OCI-LY7 (cell line): Measurements from ENCODE around the gene SLC29A2.
"Not testable (repeated sequence)": the region's sequence is repeated elsewhere in the genome, so short reads cannot be mapped to it uniquely, and the experiment has no call there.

Source experiments
- EZH2phosphoT487 ChIP-seq: fragments of 200-600 bp; sonication (generic); IDR thresholded peaks from 2 replicates; pipeline ENCODE4 v1.6.1; 2018; ENCODE audit warnings: low read depth, borderline replicate concordance, mild to moderate bottlenecking, mixed run types, antibody characterized with exemption, low read length, moderate library complexity, mixed read lengths
- TF ChIP-seq, protein P1 (sequence below): fragments of 200-600 bp; sonication (generic); conservative IDR thresholded peaks from 2 replicates; pipeline ENCODE4 v1.5.1; 2014; ENCODE audit warnings: mild to moderate bottlenecking, antibody characterized with exemption, low read length, moderate library complexity, mixed read lengths

DNA sequence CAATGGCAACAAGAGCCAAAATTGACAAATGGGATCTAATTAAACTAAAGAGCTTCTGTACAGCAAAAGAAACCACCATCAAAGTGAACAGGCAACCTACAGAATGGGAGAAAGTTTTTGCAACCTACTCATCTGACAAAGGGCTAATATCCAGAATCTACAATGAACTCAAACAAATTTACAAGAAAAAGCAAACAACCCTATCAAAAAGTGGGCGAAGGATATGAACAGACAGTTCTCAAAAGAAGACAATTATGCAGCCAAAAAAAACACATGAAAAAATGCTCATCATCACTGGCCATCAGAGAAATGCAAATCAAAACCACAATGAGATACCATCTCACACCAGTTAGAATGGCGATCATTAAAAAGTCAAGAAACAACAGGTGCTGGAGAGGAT lies 51.3 kb downstream of the SLC29A2 start:
- TF ChIP-seq, protein P1, sequence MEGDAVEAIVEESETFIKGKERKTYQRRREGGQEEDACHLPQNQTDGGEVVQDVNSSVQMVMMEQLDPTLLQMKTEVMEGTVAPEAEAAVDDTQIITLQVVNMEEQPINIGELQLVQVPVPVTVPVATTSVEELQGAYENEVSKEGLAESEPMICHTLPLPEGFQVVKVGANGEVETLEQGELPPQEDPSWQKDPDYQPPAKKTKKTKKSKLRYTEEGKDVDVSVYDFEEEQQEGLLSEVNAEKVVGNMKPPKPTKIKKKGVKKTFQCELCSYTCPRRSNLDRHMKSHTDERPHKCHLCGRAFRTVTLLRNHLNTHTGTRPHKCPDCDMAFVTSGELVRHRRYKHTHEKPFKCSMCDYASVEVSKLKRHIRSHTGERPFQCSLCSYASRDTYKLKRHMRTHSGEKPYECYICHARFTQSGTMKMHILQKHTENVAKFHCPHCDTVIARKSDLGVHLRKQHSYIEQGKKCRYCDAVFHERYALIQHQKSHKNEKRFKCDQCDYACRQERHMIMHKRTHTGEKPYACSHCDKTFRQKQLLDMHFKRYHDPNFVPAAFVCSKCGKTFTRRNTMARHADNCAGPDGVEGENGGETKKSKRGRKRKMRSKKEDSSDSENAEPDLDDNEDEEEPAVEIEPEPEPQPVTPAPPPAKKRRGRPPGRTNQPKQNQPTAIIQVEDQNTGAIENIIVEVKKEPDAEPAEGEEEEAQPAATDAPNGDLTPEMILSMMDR, result not testable (repeated sequence)
- not testable (repeated sequence) for TF ChIP-seq EZH2phosphoT487
